ENCODE data around the gene CD55. TPM values are rescaled to one million over a fixed set of nuclear protein-coding genes. Genes with fewer than 3 reads are reported as not detected.

The CD55 gene
- total and polyA plus RNA-seq, 2 of the 8 experiments (the other 6 are each of a cell fraction or from before 2014, with no cell fraction given), result 20.1 to 22.8 TPM

Other genes starting within 250 kb of the CD55 start
- gene C4BPB, start 232.8 kb upstream of the CD55 start, total RNA-seq (2021; fragmentation: NEBNext Ultra II Directional; extraction: Animal tissue kit (Norgen Biotek cat#: 25700)), result not detected in 2 replicates
- gene C4BPB, start 232.8 kb upstream of the CD55 start, polyA plus RNA-seq (2011; rRNA removed), result not detected in 2 replicates
- gene C4BPA, start 217.4 kb upstream of the CD55 start, total RNA-seq (2021; fragmentation: NEBNext Ultra II Directional; extraction: Animal tissue kit (Norgen Biotek cat#: 25700)), result not detected in 2 replicates
- not detected in 2 replicates for gene C4BPA, start 217.4 kb upstream of the CD55 start, polyA plus RNA-seq (2011; rRNA removed)
- gene CR2, start 132.7 kb downstream of the CD55 start, total RNA-seq (2021; fragmentation: NEBNext Ultra II Directional; extraction: Animal tissue kit (Norgen Biotek cat#: 25700)), result 3.0 and 4.1 TPM in 2 replicates
- gene CR2, start 132.7 kb downstream of the CD55 start, polyA plus RNA-seq (2011; rRNA removed), result 1.6 and 1.7 TPM in 2 replicates
- gene CR1, start 174.5 kb downstream of the CD55 start, total RNA-seq (2021; fragmentation: NEBNext Ultra II Directional; extraction: Animal tissue kit (Norgen Biotek cat#: 25700)), result 0.10 and 0.22 TPM in 2 replicates
- gene CR1, start 174.5 kb downstream of the CD55 start, polyA plus RNA-seq (2011; rRNA removed), result 0.14 and 0.15 TPM in 2 replicates